WTC11 (cell line): ENCODE data around the gene CD82. TPM values are rescaled to one million over a fixed set of nuclear protein-coding genes. Genes with fewer than 3 reads are reported as not detected.

ENCODE experiments used
- ATAC-seq: fragments of 200-7000 bp; cut with Tn5 transposase; 2 replicates; pipeline ENCODE4 v1.10.0; 2021; ENCODE audit warnings: mild to moderate bottlenecking, moderate library complexity
- CTCF ChIA-PET: fragments of 300-600 bp; sonication (Branson Sonifier 250); formaldehyde crosslinking; loops from one replicate; lab custom pipeline; 2021; ENCODE audit warnings: antibody characterized with exemption; lab: Charles Lee
- POLR2A ChIA-PET: fragments of 350-600 bp; sonication (Branson Sonifier 250); formaldehyde crosslinking; loops from one replicate; lab custom pipeline; 2021; ENCODE audit warnings: antibody characterized with exemption; lab: Charles Lee
- DNase-seq: peaks from one replicate; pipeline ENCODE4 v3.0.0; 2021; ENCODE audit warnings: low spot score
- H3K27ac Mint-ChIP-seq: 2 replicates; pipeline ENCODE4 v1.8.0; 2021; ENCODE audit warnings: mixed read lengths
- H3K27me3 Mint-ChIP-seq: 2 replicates; pipeline ENCODE4 v1.8.0; 2021; ENCODE audit warnings: low read depth, mild to moderate bottlenecking, moderate library complexity, mixed read lengths
- H3K36me3 Mint-ChIP-seq: 2 replicates; pipeline ENCODE4 v1.8.0; 2021; ENCODE audit warnings: mixed read lengths
- H3K4me1 Mint-ChIP-seq: 2 replicates; pipeline ENCODE4 v1.8.0; 2022; ENCODE audit warnings: mixed read lengths
- H3K4me3 Mint-ChIP-seq: 2 replicates; pipeline ENCODE4 v1.8.0; 2021; ENCODE audit warnings: mild to moderate bottlenecking, moderate library complexity, mixed read lengths
- H3K9me3 Mint-ChIP-seq: 2 replicates; pipeline ENCODE4 v1.8.0; 2021; ENCODE audit warnings: mixed read lengths
- ATF2 ChIP-seq: sonication (generic); formaldehyde crosslinking; IDR thresholded peaks from 2 replicates; pipeline ENCODE4 v1.8.1; 2022; ENCODE audit warnings: low read depth, missing genetic modification reagents, borderline replicate concordance
- ATF3 ChIP-seq: sonication (generic); formaldehyde crosslinking; conservative IDR thresholded peaks from 2 replicates; pipeline ENCODE4 v1.8.1; 2022; ENCODE audit warnings: mild to moderate bottlenecking, missing genetic modification reagents
- CREM ChIP-seq: sonication (generic); formaldehyde crosslinking; IDR thresholded peaks from 2 replicates; pipeline ENCODE4 v1.8.1; 2022; ENCODE audit warnings: mild to moderate bottlenecking, missing genetic modification reagents, moderate library complexity
- EMX1 ChIP-seq: fragments of 250-450 bp; sonication (Bioruptor Pico); IDR thresholded peaks from 2 replicates; pipeline ENCODE4 v1.8.0; 2021; ENCODE audit warnings: mild to moderate bottlenecking
- FOXK1 ChIP-seq: sonication (generic); formaldehyde crosslinking; IDR thresholded peaks from 2 replicates; pipeline ENCODE4 v1.8.0; 2022; ENCODE audit warnings: mild to moderate bottlenecking, moderate library complexity, missing genetic modification reagents
- FOXP1 ChIP-seq: sonication (generic); formaldehyde crosslinking; IDR thresholded peaks from 2 replicates; pipeline ENCODE4 v1.8.0; 2022; ENCODE audit warnings: missing genetic modification reagents, mild to moderate bottlenecking, moderate library complexity, borderline replicate concordance
- GTF2I ChIP-seq: fragments of 250-450 bp; sonication (Bioruptor Pico); conservative IDR thresholded peaks from 2 replicates; pipeline ENCODE4 v1.4.0; 2021; ENCODE audit warnings: mild to moderate bottlenecking
- JAZF1 ChIP-seq: fragments of 250-450 bp; sonication (Bioruptor Pico); IDR thresholded peaks from 2 replicates; pipeline ENCODE4 v1.9.0; 2021; ENCODE audit warnings: moderate library complexity, mild to moderate bottlenecking, inconsistent platforms
- NR2C2 ChIP-seq: sonication (generic); formaldehyde crosslinking; IDR thresholded peaks from 2 replicates; pipeline ENCODE4 v1.8.0; 2022; ENCODE audit warnings: mild to moderate bottlenecking, missing genetic modification reagents
- NR3C1 ChIP-seq: sonication (generic); formaldehyde crosslinking; conservative IDR thresholded peaks from 2 replicates; pipeline ENCODE4 v1.8.1; 2023; ENCODE audit warnings: low read depth, mild to moderate bottlenecking, missing genetic modification reagents
- PRDM15 ChIP-seq: sonication (generic); formaldehyde crosslinking; IDR thresholded peaks from 2 replicates; pipeline ENCODE4 v1.8.0; 2022; ENCODE audit warnings: missing genetic modification reagents
- RELA ChIP-seq: sonication (generic); formaldehyde crosslinking; IDR thresholded peaks from 2 replicates; pipeline ENCODE4 v1.8.1; 2022; ENCODE audit warnings: missing genetic modification reagents, mild to moderate bottlenecking, borderline replicate concordance
- SMAD3 ChIP-seq: sonication (generic); formaldehyde crosslinking; IDR thresholded peaks from 2 replicates; pipeline ENCODE4 v1.8.0; 2022; ENCODE audit warnings: missing genetic modification reagents, mild to moderate bottlenecking, borderline replicate concordance
- SMAD4 ChIP-seq: sonication (generic); formaldehyde crosslinking; IDR thresholded peaks from 2 replicates; pipeline ENCODE4 v1.8.0; 2022; ENCODE audit warnings: mild to moderate bottlenecking, missing genetic modification reagents
- USF2 ChIP-seq: sonication (generic); formaldehyde crosslinking; IDR thresholded peaks from 2 replicates; pipeline ENCODE4 v1.8.1; 2023; ENCODE audit warnings: mild to moderate bottlenecking, missing genetic modification reagents, moderate library complexity
- ZNF121 ChIP-seq: sonication (generic); formaldehyde crosslinking; IDR thresholded peaks from 2 replicates; pipeline ENCODE4 v1.8.0; 2023; ENCODE audit warnings: missing genetic modification reagents
- ZNF219 ChIP-seq: sonication (generic); formaldehyde crosslinking; IDR thresholded peaks from 2 replicates; pipeline ENCODE4 v1.8.0; 2023; ENCODE audit warnings: missing genetic modification reagents, mild to moderate bottlenecking, borderline replicate concordance
- ZNF232 ChIP-seq: sonication (generic); formaldehyde crosslinking; IDR thresholded peaks from 2 replicates; pipeline ENCODE4 v1.8.0; 2022; ENCODE audit warnings: mild to moderate bottlenecking, missing genetic modification reagents
- ZNF317 ChIP-seq: sonication (generic); formaldehyde crosslinking; IDR thresholded peaks from 2 replicates; pipeline ENCODE4 v1.8.1; 2023; ENCODE audit warnings: low read depth, mild to moderate bottlenecking, moderate library complexity, missing genetic modification reagents, borderline replicate concordance
- ZSCAN18 ChIP-seq: fragments of 250-450 bp; sonication (Bioruptor Pico); IDR thresholded peaks from 2 replicates; pipeline ENCODE4 v2.1.2; 2022; ENCODE audit warnings: mild to moderate bottlenecking, moderate library complexity
- total RNA-seq: library from RNA; stranded (reverse); gene quantifications from 3 replicates; pipeline ENCODE4 v1.2.3, GENCODE V29; 2021
- TF ChIP-seq, protein P1 (sequence below): sonication (generic); formaldehyde crosslinking; IDR thresholded peaks from 2 replicates; pipeline ENCODE4 v1.8.0; 2022; ENCODE audit warnings: mild to moderate bottlenecking, missing genetic modification reagents
- TF ChIP-seq, protein P2 (sequence below): sonication (generic); formaldehyde crosslinking; IDR thresholded peaks from 2 replicates; pipeline ENCODE4 v1.8.1; 2022; ENCODE audit warnings: mild to moderate bottlenecking, missing genetic modification reagents, moderate library complexity, borderline replicate concordance
- TF ChIP-seq, protein P3 (sequence below): sonication (generic); formaldehyde crosslinking; IDR thresholded peaks from 2 replicates; pipeline ENCODE4 v1.8.0; 2022; ENCODE audit warnings: mild to moderate bottlenecking, missing genetic modification reagents
- TF ChIP-seq, protein P4 (sequence below): sonication (generic); formaldehyde crosslinking; IDR thresholded peaks from 2 replicates; pipeline ENCODE4 v1.8.1; 2022; ENCODE audit warnings: low read depth, mild to moderate bottlenecking, moderate library complexity, missing genetic modification reagents, borderline replicate concordance

CD82 gene
- total RNA-seq, 1 experiment from 2014 or later, result 15.5 TPM

DNA sequence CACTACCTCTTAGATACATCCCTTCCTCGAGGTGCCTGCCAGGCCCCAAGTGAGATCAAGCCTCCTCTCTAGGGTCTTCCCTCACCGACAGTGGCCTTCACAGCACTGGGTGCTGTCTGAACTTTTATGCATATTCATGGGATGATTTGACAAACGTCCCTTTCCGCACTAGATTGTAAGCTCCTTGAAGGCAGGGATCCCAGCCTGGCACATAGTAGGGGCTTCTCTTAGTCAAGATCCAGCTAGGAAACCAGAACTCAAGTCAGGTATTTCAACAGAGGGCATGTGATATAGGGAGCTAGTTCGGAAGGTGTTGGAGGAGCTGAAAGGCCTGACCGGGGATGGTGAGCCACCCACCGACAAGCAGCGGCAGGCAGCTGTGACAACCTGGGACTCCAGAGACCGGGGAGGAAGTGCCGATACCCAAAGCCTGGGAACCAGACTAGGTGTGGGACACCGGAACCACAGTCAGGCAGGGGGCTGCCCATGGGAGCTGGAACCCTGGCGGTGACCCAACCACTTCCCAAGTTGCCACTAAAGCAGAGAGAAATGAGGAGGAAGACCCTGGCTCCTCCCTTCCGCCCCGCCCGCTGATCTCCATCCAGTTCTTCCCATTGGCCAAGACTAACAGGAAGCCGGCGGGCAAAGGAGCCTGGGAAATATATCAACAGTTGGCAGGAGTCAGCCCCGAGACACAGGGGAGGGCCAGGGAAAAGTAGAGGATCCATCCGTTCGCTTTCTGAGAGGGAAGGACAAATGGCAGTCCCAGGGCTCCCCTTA, 39.8 kb upstream of the CD82 start:
- TF ChIP-seq FOXK1 (CRISPR knock-in tag) (no peak), ATF3 (CRISPR knock-in tag) (no peak), ZNF317 (no peak), FOXP1 (CRISPR knock-in tag) (no peak), NR2C2 (no peak), NR3C1 (no peak), ZNF121 (CRISPR knock-in tag) (no peak)
- TF ChIP-seq, protein P1, sequence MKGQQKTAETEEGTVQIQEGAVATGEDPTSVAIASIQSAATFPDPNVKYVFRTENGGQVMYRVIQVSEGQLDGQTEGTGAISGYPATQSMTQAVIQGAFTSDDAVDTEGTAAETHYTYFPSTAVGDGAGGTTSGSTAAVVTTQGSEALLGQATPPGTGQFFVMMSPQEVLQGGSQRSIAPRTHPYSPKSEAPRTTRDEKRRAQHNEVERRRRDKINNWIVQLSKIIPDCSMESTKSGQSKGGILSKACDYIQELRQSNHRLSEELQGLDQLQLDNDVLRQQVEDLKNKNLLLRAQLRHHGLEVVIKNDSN (CRISPR knock-in tag), result no peak
- TF ChIP-seq, protein P2, sequence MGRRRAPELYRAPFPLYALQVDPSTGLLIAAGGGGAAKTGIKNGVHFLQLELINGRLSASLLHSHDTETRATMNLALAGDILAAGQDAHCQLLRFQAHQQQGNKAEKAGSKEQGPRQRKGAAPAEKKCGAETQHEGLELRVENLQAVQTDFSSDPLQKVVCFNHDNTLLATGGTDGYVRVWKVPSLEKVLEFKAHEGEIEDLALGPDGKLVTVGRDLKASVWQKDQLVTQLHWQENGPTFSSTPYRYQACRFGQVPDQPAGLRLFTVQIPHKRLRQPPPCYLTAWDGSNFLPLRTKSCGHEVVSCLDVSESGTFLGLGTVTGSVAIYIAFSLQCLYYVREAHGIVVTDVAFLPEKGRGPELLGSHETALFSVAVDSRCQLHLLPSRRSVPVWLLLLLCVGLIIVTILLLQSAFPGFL, result no peak
- TF ChIP-seq, protein P3, sequence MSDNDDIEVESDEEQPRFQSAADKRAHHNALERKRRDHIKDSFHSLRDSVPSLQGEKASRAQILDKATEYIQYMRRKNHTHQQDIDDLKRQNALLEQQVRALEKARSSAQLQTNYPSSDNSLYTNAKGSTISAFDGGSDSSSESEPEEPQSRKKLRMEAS (CRISPR knock-in tag), result no peak
- ATAC-seq (no peak), DNase-seq (no peak)
- no peak overlapping the region for H3K4me3 Mint-ChIP-seq
- H3K27ac Mint-ChIP-seq, result no peak overlapping the region
- no peaks in the 10 kb centered on the region for H3K27me3 Mint-ChIP-seq
- no peaks in the 10 kb centered on the region for H3K9me3 Mint-ChIP-seq
- POLR2A ChIA-PET, result no interaction called here
- no peaks in the 10 kb centered on the region for H3K36me3 Mint-ChIP-seq
- CTCF ChIA-PET, result interaction anchor here (1.1 to 2.6 kb wide), 3 partner anchors 11 to 31 kb away, joined by 4 to 7 read pairs (median 4); no protein-coding TSS in a partner anchor
- H3K4me1 Mint-ChIP-seq, result peaks cover 23% of the 10 kb centered on the region

GRCh38 chr11:44526438-44526837, 39.0 kb upstream of the CD82 start:
- ATAC-seq (no peak), DNase-seq (no peak)
- Mint-ChIP-seq H3K4me3 (no peak overlapping the region), H3K36me3 (no peaks in the 10 kb centered on the region), H3K27ac (no peak overlapping the region), H3K4me1 (peaks cover 28% of the 10 kb centered on the region), H3K27me3 (no peaks in the 10 kb centered on the region), H3K9me3 (no peaks in the 10 kb centered on the region)
- ChIA-PET CTCF (interaction anchor here (2.6 kb wide), 1 partner anchor 31 kb away, joined by 7 read pairs; no protein-coding TSS in a partner anchor), POLR2A (no interaction called here)
- TF ChIP-seq CREM (CRISPR knock-in tag) (no peak), ZSCAN18 (CRISPR knock-in tag) (no peak), ZNF219 (CRISPR knock-in tag) (no peak), PRDM15 (CRISPR knock-in tag) (no peak), SMAD3 (CRISPR knock-in tag) (no peak), GTF2I (CRISPR knock-in tag) (no peak), ATF2 (CRISPR knock-in tag) (no peak), EMX1 (no peak), RELA (CRISPR knock-in tag) (no peak), ZNF232 (CRISPR knock-in tag) (no peak), USF2 (CRISPR knock-in tag) (no peak), JAZF1 (CRISPR knock-in tag) (no peak), NR2C2 (no peak), SMAD4 (CRISPR knock-in tag) (no peak)
- TF ChIP-seq, protein P4, sequence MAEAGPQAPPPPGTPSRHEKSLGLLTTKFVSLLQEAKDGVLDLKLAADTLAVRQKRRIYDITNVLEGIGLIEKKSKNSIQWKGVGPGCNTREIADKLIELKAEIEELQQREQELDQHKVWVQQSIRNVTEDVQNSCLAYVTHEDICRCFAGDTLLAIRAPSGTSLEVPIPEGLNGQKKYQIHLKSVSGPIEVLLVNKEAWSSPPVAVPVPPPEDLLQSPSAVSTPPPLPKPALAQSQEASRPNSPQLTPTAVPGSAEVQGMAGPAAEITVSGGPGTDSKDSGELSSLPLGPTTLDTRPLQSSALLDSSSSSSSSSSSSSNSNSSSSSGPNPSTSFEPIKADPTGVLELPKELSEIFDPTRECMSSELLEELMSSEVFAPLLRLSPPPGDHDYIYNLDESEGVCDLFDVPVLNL (CRISPR knock-in tag), result no peak
